Measurements from ENCODE around the gene RIT2. TPM values are rescaled to one million over a fixed set of nuclear protein-coding genes. Genes with fewer than 3 reads are reported as not detected.

RIT2 gene
- total RNA-seq, 4 donors from 2014 or later = not detected

DNA sequence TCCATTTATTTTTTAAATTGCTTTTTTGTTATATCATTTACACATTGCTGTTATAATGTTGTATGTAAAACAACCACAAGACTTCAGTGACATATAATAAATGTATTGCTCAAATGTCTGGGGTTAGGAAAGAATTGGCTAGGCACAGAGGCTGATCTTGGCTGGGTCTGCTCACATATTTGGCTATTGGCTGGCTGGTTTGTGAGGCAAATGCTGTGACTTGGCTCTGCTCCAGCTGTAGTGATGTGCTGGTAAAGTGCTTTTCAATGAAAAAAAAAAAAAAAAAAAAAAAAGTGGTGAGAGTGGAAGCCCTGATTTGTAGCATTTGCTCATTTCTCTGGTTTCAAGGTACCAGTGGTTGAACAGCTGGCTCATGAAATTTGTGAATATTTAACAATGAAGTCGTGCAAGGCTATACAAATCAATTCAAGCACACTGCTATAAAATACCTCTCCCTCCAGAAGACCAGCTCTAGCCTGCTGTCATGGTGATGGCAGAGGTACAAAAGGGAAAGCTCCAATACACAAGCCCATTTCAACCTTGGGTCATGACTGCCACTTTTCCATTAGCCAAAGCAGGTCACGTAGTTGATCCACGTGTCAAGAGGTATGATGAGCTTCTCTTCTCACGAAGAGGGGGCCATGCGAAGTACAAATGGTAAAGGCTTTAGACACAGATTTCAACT is 43.7 kb upstream of the RIT2 start:
- WGBS = 80% methylated on average over 5 of the region's 5 CpGs
- H3K36me3 ChIP-seq = no peaks in the 10 kb centered on the region
- H3K9me3 ChIP-seq = peaks cover 0 to 2% (median 0%) of the 10 kb centered on the region in 4 donors
- TF ChIP-seq POLR2A (IDR thresholded peaks at IDR 0.05; ENCODE audit: low read depth) = no peak
- no peak for TF ChIP-seq CTCF (IDR thresholded peaks at IDR 0.05)
- no peak for TF ChIP-seq POLR2AphosphoS5 (IDR thresholded peaks at IDR 0.05)
- no peak for TF ChIP-seq EP300 (IDR thresholded peaks at IDR 0.05)
- peaks cover 0 to 5% (median 0%) of the 10 kb centered on the region in 4 donors for H3K4me1 ChIP-seq
- DNase-seq (ENCODE audit: extremely low spot score) = no peak
- intact Hi-C loops (cut with DNase I) = no loop called here
- H3K27ac ChIP-seq (replicated peaks in 1 of 4) = no peak overlapping the region
- no peak overlapping the region for H3K4me3 ChIP-seq
- H3K27me3 ChIP-seq = no peaks in the 10 kb centered on the region

GRCh38 chr18:43158381-43158780 is 42.9 kb upstream of the RIT2 start:
- TF ChIP-seq EP300 (IDR thresholded peaks at IDR 0.05) (no peak), POLR2A (IDR thresholded peaks at IDR 0.05; ENCODE audit: low read depth) (no peak), CTCF (IDR thresholded peaks at IDR 0.05) (no peak), POLR2AphosphoS5 (IDR thresholded peaks at IDR 0.05) (no peak)
- 70% methylated on average over 2 of the region's 2 CpGs for WGBS
- H3K36me3 ChIP-seq = no peaks in the 10 kb centered on the region
- no peak for DNase-seq (ENCODE audit: extremely low spot score)
- no peak overlapping the region for H3K27ac ChIP-seq (replicated peaks in 1 of 4)
- no peaks in the 10 kb centered on the region for H3K9me3 ChIP-seq
- no peak overlapping the region for H3K4me3 ChIP-seq
- peaks cover 0 to 5% (median 0%) of the 10 kb centered on the region in 4 donors for H3K4me1 ChIP-seq
- H3K27me3 ChIP-seq = no peaks in the 10 kb centered on the region
- intact Hi-C loops (cut with DNase I) = no loop called here

DNA sequence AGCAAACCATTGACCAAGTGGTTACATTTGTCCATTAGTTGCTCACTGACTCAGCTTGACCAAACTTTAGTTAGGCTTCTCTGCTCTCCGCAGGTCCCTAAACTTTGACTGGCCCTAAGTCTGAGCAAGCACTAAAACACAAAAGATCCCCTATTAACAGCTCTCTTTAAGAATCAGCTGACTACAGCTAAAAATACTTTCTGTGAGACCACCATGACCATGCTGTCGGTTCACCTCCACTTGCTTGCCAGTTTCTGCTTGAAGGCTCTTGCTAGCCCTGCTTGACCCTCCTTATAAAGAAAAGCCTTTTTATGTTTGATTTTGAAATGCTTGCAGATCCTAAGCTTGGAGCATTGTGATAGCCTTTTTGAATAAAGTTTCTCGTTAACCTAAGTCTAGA is 40.4 kb upstream of the RIT2 start:
- Histone ChIP-seq H3K4me3 (no peak overlapping the region), H3K27me3 (no peaks in the 10 kb centered on the region), H3K4me1 (no peaks in the 10 kb centered on the region), H3K9me3 (no peaks in the 10 kb centered on the region), H3K27ac (replicated peaks in 1 of 4) (no peak overlapping the region), H3K36me3 (no peaks in the 10 kb centered on the region)
- DNase-seq (ENCODE audit: extremely low spot score) = no peak
- WGBS = 91% methylated on average over 3 of the region's 3 CpGs
- no peak for TF ChIP-seq EP300 (IDR thresholded peaks at IDR 0.05)
- no peak for TF ChIP-seq POLR2AphosphoS5 (IDR thresholded peaks at IDR 0.05)
- TF ChIP-seq POLR2A (IDR thresholded peaks at IDR 0.05; ENCODE audit: low read depth) = no peak
- TF ChIP-seq CTCF (IDR thresholded peaks at IDR 0.05) = no peak
- intact Hi-C loops (cut with DNase I) = no loop called here

- intact Hi-C loops (cut with DNase I) = no loop called here
- no peak for DNase-seq (ENCODE audit: extremely low spot score)
- Histone ChIP-seq H3K27ac (replicated peaks in 1 of 4) (no peak overlapping the region), H3K36me3 (no peaks in the 10 kb centered on the region), H3K9me3 (no peaks in the 10 kb centered on the region), H3K4me1 (no peaks in the 10 kb centered on the region), H3K27me3 (no peaks in the 10 kb centered on the region), H3K4me3 (no peak overlapping the region)
- TF ChIP-seq POLR2AphosphoS5 (IDR thresholded peaks at IDR 0.05) (no peak), POLR2A (IDR thresholded peaks at IDR 0.05; ENCODE audit: low read depth) (no peak), EP300 (IDR thresholded peaks at IDR 0.05) (no peak), CTCF (IDR thresholded peaks at IDR 0.05) (no peak)
- WGBS = 55% methylated on average over 2 of the region's 2 CpGs
These were observed 32.7 kb upstream of the RIT2 start for GRCh38 chr18:43148231-43148630.

- Histone ChIP-seq H3K36me3 (no peaks in the 10 kb centered on the region), H3K27me3 (no peaks in the 10 kb centered on the region), H3K27ac (replicated peaks in 1 of 4) (no peak overlapping the region), H3K9me3 (no peaks in the 10 kb centered on the region), H3K4me3 (no peak overlapping the region), H3K4me1 (no peaks in the 10 kb centered on the region)
- TF ChIP-seq POLR2AphosphoS5 (IDR thresholded peaks at IDR 0.05) (no peak), CTCF (IDR thresholded peaks at IDR 0.05) (no peak), POLR2A (IDR thresholded peaks at IDR 0.05; ENCODE audit: low read depth) (no peak), EP300 (IDR thresholded peaks at IDR 0.05) (no peak)
- 64% methylated on average over 2 of the region's 2 CpGs for WGBS
- intact Hi-C loops (cut with DNase I) = no loop called here
- DNase-seq (ENCODE audit: extremely low spot score) = no peak
These were observed 25.7 kb upstream of the RIT2 start for GRCh38 chr18:43141208-43141607.

All from esophagus muscularis mucosa (tissue), 4 donors.